Kasumi-1 (cell line): Measurements from ENCODE around the gene RNPEPL1.
"Not testable (repeated sequence)": the region's sequence is repeated elsewhere in the genome, so short reads cannot be mapped to it uniquely, and the experiment has no call there.

Source experiments
- DNase-seq, 2 experiments: peaks; one replicate each; lab custom pipeline; 2025; lab: John Stamatoyannopoulos, UW

The RNPEPL1 gene, protein sequence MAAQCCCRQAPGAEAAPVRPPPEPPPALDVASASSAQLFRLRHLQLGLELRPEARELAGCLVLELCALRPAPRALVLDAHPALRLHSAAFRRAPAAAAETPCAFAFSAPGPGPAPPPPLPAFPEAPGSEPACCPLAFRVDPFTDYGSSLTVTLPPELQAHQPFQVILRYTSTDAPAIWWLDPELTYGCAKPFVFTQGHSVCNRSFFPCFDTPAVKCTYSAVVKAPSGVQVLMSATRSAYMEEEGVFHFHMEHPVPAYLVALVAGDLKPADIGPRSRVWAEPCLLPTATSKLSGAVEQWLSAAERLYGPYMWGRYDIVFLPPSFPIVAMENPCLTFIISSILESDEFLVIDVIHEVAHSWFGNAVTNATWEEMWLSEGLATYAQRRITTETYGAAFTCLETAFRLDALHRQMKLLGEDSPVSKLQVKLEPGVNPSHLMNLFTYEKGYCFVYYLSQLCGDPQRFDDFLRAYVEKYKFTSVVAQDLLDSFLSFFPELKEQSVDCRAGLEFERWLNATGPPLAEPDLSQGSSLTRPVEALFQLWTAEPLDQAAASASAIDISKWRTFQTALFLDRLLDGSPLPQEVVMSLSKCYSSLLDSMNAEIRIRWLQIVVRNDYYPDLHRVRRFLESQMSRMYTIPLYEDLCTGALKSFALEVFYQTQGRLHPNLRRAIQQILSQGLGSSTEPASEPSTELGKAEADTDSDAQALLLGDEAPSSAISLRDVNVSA

GRCh38 chr2:240567872-240568677 lies at the start of gene RNPEPL1:
Gene RNPEPL1 (plus strand): TSS chr2:240568484. CDS start chr2:240568587, 103 bp downstream.
- peak in 1 of 2 experiments; percentile 1 for DNase-seq

GRCh38 chr2:240518981-240519380 lies 49.3 kb upstream of the RNPEPL1 start:
- no peak for DNase-seq

DNA sequence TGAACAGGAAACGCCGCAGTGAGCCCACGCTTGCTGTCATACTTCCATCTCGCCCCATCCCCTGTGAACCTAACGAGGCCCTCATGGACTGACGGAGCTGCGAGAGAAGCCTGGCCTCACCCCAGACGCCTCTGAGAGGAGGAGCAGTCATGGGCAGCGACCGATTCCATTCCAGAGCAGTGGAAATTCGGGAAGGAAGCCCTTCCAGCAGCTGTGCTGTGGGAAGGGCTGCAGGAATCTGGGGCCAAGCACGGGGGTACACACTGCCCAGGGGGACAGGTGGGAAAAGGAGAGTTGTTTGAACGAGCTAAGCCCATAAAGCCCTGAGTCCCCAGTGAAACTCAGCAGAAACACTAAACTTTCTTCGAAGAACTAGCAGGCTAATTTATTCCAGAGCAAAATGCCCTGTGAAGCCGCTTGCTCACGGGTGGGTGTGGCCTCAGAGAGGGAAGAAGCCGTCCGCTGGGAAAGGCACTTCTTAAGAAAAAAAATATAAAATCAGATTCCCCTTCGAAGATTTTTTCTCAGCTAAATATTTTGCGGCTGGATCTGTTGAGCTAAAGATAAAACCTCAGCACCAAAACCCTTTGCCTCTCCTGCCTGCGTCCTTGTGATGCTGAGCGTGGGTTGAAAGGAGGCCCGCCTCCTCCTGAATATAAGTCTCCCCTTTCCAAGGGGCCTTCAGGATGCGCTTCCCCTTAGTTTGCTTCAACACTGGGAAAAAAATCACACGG lies 48.7 kb upstream of the RNPEPL1 start:
- no peak for DNase-seq

DNA sequence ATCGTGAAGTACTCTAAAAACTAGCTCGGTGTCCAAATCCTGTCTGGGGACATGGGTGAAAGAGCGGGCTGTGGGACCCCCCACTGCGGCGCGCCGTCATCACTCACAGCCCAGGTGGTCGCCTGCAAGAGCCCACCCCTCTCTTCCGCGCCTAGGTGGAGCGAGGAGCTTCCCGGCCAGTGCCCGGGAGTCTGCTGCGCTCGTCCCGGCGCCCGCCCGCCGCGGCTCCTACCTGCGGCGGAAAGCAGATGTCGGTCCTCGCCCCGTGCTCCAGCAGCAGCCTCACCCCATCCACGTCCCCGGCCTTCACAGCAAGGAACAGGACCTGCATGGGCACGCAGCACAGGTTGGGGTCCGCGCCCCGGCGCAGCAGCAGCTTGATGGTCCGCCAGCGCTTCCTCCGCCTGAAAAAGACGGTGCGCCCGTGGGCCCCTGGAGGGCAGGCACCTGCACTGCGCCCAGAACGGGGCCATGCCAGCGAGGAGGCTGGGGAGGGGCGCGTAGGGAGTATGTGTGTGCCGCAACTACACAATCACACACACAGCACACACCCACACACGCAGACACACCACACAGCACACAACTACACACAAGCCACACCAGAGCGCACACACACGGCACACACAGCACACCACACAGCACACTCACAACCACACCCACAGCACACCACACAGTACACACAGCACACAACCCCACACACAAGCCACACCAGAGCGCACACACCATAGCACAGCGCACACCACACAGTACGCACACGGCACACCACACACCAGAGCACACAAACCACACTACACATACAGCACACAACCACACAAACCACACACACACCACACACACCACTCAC lies 47.9 kb upstream of the RNPEPL1 start:
- DNase-seq: no peak

GRCh38 chr2:240520974-240521350 lies 47.3 kb upstream of the RNPEPL1 start:
- no peak for DNase-seq

GRCh38 chr2:240521885-240522284 lies 46.4 kb upstream of the RNPEPL1 start:
- DNase-seq: not testable (repeated sequence)

DNA sequence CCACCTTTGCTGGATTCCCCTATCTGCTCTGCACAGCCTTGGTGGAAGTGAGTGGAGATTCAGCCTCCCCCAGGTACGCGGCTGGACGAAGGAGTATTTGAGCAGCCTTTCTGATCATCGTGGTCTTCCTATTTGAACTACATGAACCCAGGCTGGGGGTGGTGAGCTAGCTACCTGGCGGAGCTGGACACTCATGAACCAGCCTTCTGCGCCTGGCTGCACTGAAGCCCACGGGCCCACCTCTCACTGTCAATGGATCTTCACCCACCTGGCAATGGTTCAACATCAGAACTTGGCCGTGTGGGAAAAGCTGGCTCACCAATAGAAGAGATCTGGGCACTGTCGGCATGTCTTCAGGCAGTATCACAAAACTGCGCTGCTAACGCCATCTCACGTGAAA lies 45.9 kb upstream of the RNPEPL1 start:
- DNase-seq: no peak

GRCh38 chr2:240523451-240524281 lies 44.6 kb upstream of the RNPEPL1 start:
- no peak for DNase-seq

GRCh38 chr2:240524963-240525718 lies 43.1 kb upstream of the RNPEPL1 start:
- peak; percentile 11 to 16 for DNase-seq

DNA sequence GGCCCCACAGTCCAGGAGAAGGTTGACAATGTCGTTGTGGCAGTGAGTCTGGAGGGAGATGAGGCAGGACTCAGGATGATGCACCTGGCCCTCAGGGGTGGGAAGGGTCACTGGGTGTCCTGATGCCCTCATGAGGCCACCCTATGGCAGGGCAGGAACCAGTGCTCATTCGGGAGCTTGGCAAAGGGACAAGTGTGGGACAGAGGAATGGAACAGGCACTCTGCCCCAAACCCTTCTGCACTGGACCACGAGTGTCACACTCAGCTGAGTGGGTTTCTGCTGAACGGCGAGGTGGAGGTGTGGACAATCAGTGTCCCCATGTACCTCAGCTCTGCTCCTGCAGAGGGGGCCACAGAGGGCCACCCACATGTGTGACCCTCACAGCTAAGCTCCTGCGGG lies 42.5 kb upstream of the RNPEPL1 start:
- DNase-seq: no peak

- DNase-seq: no peak
These were observed 41.8 kb upstream of the RNPEPL1 start for GRCh38 chr2:240526521-240526920.

DNA sequence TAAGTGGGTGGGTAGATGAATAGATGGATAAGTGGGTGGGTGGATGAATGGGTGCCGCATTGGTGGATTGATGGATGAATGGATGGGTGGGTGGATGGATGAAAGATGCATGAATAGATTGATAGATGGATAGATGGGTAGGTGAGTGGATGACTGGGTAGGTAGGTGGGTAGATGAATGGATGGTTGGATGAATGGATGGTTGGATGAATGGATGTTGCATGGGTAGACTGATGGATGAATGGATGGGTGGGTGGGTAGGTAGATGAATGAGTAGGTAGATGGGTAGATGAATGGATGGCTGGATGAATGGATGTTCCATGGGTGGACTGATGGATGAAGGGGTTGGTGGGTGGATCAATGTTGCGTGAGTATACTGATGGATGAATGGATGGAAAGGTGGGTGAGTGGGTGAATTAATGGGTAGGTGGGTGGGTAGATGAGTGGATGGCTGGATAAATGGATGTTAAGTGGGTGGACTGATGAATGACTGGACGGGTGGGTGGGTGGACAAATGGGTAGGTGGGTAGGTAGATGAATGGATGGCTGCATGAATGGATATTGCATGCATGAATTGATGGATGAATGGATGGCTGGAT lies 41.0 kb upstream of the RNPEPL1 start:
- DNase-seq: no peak

DNA sequence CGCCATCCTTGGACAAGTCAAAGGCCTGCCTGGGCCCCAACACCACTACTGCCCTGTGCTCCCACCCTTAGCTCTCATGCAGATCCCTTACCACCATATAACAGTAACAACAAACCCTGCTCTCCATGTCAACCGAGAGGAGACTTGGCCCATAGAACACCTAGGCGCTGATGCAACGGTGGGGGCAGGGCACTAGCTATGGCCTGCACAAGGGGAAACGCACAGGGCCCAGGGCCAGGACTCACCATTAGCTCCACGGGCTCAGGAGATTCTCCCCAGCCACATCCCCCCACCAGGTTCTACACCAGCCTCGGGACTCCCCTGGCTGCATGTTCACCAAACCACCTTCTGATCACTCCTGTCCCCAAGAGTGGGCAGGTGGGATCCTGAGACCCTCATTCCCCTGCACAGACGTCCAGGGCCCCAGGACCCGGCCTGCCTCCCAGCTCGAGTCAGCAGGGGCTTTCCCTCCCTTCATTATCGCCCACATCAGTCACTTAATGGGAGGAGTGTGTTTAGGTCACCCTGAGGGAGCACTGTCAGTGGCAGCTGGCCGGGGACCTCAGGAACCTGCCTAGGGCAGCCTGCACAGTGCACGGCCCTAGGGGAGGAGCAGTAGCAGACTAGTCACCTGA lies 39.8 kb upstream of the RNPEPL1 start:
- no peak for DNase-seq

GRCh38 chr2:240529344-240529999 lies 38.8 kb upstream of the RNPEPL1 start:
- DNase-seq: no peak

DNA sequence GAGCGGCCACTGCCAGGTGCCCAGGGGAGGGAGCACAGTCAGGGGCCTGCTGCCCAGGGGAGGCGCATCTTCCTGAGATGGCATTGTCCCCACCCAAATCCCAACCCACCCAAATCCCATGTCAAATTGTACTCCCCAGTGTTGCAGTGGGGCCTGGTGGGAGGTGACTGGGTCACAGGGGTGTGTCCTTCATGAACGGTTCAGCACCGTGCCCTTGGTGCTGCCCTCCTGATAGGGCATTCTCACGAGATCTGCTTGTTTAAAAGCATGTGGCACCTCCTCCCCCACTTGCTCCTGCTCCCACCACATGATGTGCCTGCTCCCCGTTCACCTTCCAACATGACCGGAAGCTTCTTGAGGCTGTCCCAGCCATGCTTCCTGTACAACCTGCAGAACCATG lies 38.1 kb upstream of the RNPEPL1 start:
- DNase-seq: no peak

DNA sequence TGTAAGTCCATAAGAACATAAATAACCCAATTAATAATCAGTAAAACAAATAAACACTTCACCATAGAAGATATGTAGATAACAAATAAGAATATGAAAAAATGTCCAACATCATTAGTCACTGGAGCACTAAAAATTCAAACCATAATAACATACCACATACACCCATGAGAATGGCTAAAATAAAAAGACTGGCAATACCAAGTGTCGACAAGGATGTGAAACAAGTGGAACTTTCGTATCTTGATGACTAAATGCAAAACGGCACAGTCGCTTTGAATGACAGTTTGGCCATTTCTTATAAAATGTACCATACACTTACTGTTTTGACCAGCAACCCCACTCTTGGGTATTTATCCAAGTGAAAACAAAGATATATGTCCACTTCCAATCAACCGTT lies 37.2 kb upstream of the RNPEPL1 start:
- no peak for DNase-seq

DNA sequence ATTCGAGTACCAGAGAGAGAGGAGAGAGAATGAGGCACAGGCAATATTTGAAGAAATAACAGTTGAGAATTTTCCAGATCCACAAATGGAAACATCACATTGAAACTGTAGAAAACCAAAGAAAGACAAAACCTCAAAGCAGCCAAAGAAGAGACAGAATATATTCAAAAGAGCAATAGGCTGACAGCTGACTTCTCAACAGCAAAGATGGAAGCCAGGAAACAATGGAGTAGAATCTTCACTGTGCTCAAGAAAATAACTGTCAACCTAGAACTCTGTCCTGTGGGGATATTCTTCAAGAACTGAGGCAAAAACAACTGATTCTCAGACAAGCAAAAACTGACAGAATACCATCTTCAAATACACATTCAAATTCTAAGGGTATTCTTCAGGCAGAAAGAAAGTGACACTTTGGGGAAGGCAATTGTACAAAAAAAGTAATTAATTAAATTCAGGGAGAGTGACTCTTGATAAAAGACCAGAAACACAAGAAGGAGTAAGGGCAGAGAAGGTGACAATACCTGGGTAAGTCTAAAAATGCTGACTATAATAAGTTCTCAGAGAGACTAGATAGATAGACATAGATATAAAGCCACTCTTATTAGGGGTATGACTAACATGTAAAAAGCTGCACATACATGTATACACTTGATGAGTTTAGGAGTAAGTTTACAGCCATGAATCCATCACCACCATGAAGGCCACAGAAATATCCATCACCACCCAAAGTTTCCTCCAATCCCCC lies 36.1 kb upstream of the RNPEPL1 start:
- peak in 1 of 2 experiments; percentile 3 for DNase-seq
